DND-41 (cell line): ENCODE measurements around the gene IPO11.

ENCODE experiments used
- ATAC-seq: fragments of 200-7000 bp; cut with Tn5 transposase; 3 replicates; pipeline ENCODE4 v1.9.1; 2021; ENCODE audit warnings: low read depth; ENCODE audit not compliant: insufficient read depth
- DNase-seq: peaks from one replicate; pipeline ENCODE4 v3.0.0-alpha.2; 2020
- H2AFZ ChIP-seq: 2 replicates; pipeline ENCODE4 v1.6.0; 2012; ENCODE audit warnings: low read depth, low read length
- H3K27ac ChIP-seq: 2 replicates; pipeline ENCODE4 v1.5.1; 2012; ENCODE audit warnings: low read length, inconsistent platforms
- H3K27me3 ChIP-seq: fragments of 200-600 bp; sonication (generic); 2 replicates; pipeline ENCODE4 v1.6.0; 2012; ENCODE audit warnings: low read length, mild to moderate bottlenecking, inconsistent platforms; ENCODE audit not compliant: insufficient read depth, poor library complexity
- H3K36me3 ChIP-seq: 2 replicates; pipeline ENCODE4 v1.5.1; 2012; ENCODE audit warnings: low read length, inconsistent platforms; ENCODE audit not compliant: insufficient read depth
- H3K4me1 ChIP-seq: 2 replicates; pipeline ENCODE4 v1.5.1; 2012; ENCODE audit warnings: mild to moderate bottlenecking, low read length; ENCODE audit not compliant: insufficient read depth
- H3K4me2 ChIP-seq: 2 replicates; pipeline ENCODE4 v1.6.0; 2012; ENCODE audit warnings: mild to moderate bottlenecking, moderate library complexity, low read length, inconsistent platforms; ENCODE audit not compliant: insufficient read depth
- H3K4me3 ChIP-seq, 2 experiments: fragments of 200-600 bp in 1 of 2; shearing (Covaris generic) in 1 of 2; 2 replicates each; pipeline ENCODE4 v1.5.1; 2012 to 2016; ENCODE audit warnings: inconsistent platforms in 2 of 2, low read length in 2 of 2, mild to moderate bottlenecking in 2 of 2, low read depth in 1 of 2, moderate library complexity in 1 of 2
- H3K79me2 ChIP-seq: 2 replicates; pipeline ENCODE4 v1.6.0; 2012; ENCODE audit warnings: low read length, inconsistent platforms; ENCODE audit not compliant: insufficient read depth
- H3K9ac ChIP-seq: 2 replicates; pipeline ENCODE4 v1.6.0; 2012; ENCODE audit warnings: low read depth, mild to moderate bottlenecking, inconsistent platforms, low read length, moderate library complexity
- H3K9me3 ChIP-seq: 2 replicates; pipeline ENCODE4 v1.5.1; 2012; ENCODE audit warnings: low read length, moderate library complexity, mild to moderate bottlenecking, inconsistent platforms; ENCODE audit not compliant: insufficient read depth, severe bottlenecking
- H4K20me1 ChIP-seq: 2 replicates; pipeline ENCODE4 v1.6.0; 2012; ENCODE audit warnings: low read length; ENCODE audit not compliant: insufficient read depth
- EZH2 ChIP-seq: IDR thresholded peaks from 3 replicates; pipeline ENCODE4 v1.6.1; 2012; ENCODE audit warnings: borderline replicate concordance, low read depth, mild to moderate bottlenecking, moderate library complexity, low read length, inconsistent platforms; ENCODE audit not compliant: severe bottlenecking
- TF ChIP-seq, protein P1 (sequence below): IDR thresholded peaks from 2 replicates; pipeline ENCODE4 v1.5.1; 2012; ENCODE audit warnings: borderline replicate concordance, low read length, moderate library complexity, mild to moderate bottlenecking; ENCODE audit not compliant: poor library complexity, severe bottlenecking; ENCODE audit errors: extremely low read depth

Gene IPO11

DNA sequence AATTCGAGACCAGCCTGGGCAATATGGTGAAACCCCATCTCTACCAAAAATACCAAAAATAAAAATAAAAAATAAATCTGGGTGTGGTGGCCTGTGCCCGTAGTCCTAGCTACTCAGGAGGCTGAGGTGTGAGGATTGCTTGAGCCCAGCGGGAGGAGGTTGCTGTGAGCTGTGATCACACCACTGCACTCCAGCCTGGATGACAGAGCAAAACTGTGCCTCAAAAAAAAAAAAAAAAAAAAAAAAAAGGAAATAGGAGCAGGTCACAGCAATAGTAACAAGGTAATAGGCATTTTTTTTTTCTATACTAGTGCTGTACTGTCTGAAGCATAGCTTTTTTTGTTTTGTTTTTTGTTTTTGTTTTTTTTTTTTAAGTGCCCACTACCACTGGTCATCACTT, 171.8 kb downstream of the IPO11 start:
- Histone ChIP-seq H4K20me1 (no peaks in the 10 kb centered on the region), H3K4me1 (no peaks in the 10 kb centered on the region), H2AFZ (no peak overlapping the region), H3K27me3 (no peaks in the 10 kb centered on the region), H3K4me2 (no peak overlapping the region), H3K4me3 (no peak overlapping the region), H3K27ac (no peak overlapping the region), H3K36me3 (peaks cover 18% of the 10 kb centered on the region), H3K79me2 (no peaks in the 10 kb centered on the region), H3K9me3 (no peaks in the 10 kb centered on the region), H3K9ac (no peak overlapping the region)
- DNase-seq: no peak
- no peak for TF ChIP-seq EZH2
- TF ChIP-seq, protein P1, sequence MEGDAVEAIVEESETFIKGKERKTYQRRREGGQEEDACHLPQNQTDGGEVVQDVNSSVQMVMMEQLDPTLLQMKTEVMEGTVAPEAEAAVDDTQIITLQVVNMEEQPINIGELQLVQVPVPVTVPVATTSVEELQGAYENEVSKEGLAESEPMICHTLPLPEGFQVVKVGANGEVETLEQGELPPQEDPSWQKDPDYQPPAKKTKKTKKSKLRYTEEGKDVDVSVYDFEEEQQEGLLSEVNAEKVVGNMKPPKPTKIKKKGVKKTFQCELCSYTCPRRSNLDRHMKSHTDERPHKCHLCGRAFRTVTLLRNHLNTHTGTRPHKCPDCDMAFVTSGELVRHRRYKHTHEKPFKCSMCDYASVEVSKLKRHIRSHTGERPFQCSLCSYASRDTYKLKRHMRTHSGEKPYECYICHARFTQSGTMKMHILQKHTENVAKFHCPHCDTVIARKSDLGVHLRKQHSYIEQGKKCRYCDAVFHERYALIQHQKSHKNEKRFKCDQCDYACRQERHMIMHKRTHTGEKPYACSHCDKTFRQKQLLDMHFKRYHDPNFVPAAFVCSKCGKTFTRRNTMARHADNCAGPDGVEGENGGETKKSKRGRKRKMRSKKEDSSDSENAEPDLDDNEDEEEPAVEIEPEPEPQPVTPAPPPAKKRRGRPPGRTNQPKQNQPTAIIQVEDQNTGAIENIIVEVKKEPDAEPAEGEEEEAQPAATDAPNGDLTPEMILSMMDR: no peak
- no peak for ATAC-seq

DNA sequence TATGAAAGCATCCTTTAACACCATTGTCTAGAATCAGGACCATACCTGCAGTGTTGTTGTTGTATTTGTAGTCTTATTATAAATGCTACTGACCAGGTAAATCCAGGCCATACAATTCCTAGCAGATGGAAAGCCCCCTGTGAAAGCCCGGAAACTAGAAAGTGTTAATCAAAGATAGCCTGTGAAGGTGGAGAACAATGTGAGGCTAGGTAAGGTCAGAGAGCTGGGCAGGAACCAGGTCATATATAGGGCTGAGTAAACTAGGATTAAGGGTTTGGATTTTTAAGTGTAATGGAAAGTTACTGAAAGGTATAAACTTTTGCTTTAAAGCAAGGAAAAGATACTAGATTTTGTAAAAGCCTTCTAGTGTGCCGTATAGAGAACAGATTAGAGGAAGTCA, 172.7 kb downstream of the IPO11 start:
- Histone ChIP-seq H3K27me3 (no peaks in the 10 kb centered on the region), H3K4me2 (no peak overlapping the region), H3K4me1 (no peaks in the 10 kb centered on the region), H3K79me2 (no peaks in the 10 kb centered on the region), H3K4me3 (no peak overlapping the region), H3K9ac (no peak overlapping the region), H3K36me3 (peaks cover 13% of the 10 kb centered on the region), H3K9me3 (no peaks in the 10 kb centered on the region), H3K27ac (no peak overlapping the region), H2AFZ (no peak overlapping the region), H4K20me1 (no peaks in the 10 kb centered on the region)
- DNase-seq (no peak), ATAC-seq (no peak)
- TF ChIP-seq EZH2: no peak
- TF ChIP-seq, protein P1: no peak

DNA sequence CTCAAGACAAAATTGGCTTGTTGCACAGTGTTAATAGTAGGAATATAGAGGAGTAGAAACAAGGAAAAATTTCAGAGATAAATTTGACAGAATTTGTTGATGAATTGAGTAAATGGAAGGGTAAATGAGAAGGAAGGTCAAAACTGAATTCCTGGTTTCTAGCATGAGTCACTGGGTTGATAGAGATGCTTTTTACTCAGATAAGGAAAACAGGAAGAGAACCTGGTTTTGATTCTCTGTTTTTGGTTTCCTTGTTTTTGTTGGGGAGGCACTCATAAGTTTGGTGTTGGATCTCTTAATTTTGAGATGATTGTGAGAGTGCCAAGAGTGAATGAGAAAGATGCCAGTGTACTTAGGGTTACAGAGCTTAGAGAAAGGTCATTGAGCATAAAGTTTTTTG, 173.2 kb downstream of the IPO11 start:
- H3K27ac ChIP-seq: no peak overlapping the region
- TF ChIP-seq, protein P1: no peak
- H3K9ac ChIP-seq: no peak overlapping the region

DNA sequence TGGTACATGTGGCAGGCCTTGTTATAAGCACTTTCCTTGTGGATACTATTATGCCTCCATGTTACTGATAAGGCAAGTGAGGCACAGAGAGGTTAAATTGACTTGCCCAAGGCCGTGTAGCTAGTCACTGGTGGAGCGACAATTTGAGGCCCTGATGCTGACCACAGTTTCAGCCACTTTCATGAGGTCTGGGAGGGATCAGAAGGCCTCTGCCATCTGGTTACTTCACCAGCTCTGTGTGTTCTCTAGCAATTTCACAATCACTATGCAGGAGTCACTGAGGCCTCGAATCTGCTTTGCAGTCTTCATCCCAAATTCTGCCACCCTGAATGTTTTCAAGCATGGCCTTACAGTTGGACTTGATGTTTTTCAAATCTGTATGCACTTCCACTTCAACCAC, 175.2 kb downstream of the IPO11 start:
- TF ChIP-seq, protein P1: no peak
- no peak for DNase-seq
- Histone ChIP-seq H3K36me3 (peaks cover 26% of the 10 kb centered on the region), H2AFZ (no peak overlapping the region), H3K27me3 (no peaks in the 10 kb centered on the region), H3K9me3 (no peaks in the 10 kb centered on the region), H3K9ac (no peak overlapping the region), H3K4me3 (no peak overlapping the region), H4K20me1 (no peaks in the 10 kb centered on the region), H3K4me2 (no peak overlapping the region), H3K79me2 (no peaks in the 10 kb centered on the region), H3K4me1 (no peaks in the 10 kb centered on the region), H3K27ac (0 out of 2 replicates have a peak overlapping the region, but pooled peaks have one; percentile 10)
- ATAC-seq: 0 out of 3 replicates have a peak, but pooled peaks have one; percentile 31

More for the DNA sequence above, 173.2 kb downstream of the IPO11 start:
- no peak overlapping the region for H2AFZ ChIP-seq
- no peaks in the 10 kb centered on the region for H4K20me1 ChIP-seq
- H3K4me3 ChIP-seq: no peak overlapping the region
- no peaks in the 10 kb centered on the region for H3K79me2 ChIP-seq
- no peaks in the 10 kb centered on the region for H3K9me3 ChIP-seq
- no peak for ATAC-seq
- DNase-seq: no peak
- H3K4me2 ChIP-seq: no peak overlapping the region
- H3K4me1 ChIP-seq: no peaks in the 10 kb centered on the region
- peaks cover 11% of the 10 kb centered on the region for H3K36me3 ChIP-seq
- H3K27me3 ChIP-seq: no peaks in the 10 kb centered on the region
